Astrocyte of the spinal cord (primary cell): ENCODE data around the gene USPL1.

Source experiments
- DNase-seq: peaks from one replicate; pipeline ENCODE4 v3.0.0; 2011; ENCODE audit warnings: low read depth, low spot score
- H3K4me3 ChIP-seq: 2 replicates; pipeline ENCODE4 v1.5.1; 2011; ENCODE audit warnings: low read depth, mild to moderate bottlenecking, low read length, moderate library complexity
- CTCF ChIP-seq: IDR thresholded peaks from 2 replicates; pipeline ENCODE4 v1.5.1; 2012; ENCODE audit warnings: low read depth, mild to moderate bottlenecking, low read length, inconsistent platforms
- in situ Hi-C: cut with HindIII; loops from 2 replicates; pipeline ENCODE4 v1.10.0; 2017; ENCODE audit warnings: low sequenced_read_pairs

USPL1 gene

GRCh38 chr13:30617315-30618185, at the start of gene USPL1:
Gene USPL1, plus strand, starts transcription at chr13:30617920. Its CDS starts 3,221 bp downstream, at chr13:30621141.
- TF ChIP-seq CTCF: no peak
- H3K4me3 ChIP-seq: peak within 1 kb of the TSS; percentile 100
- in situ Hi-C loops: no loop called here
- peak; percentile 100 for DNase-seq

- no peak for TF ChIP-seq CTCF
- H3K4me3 ChIP-seq: no peak overlapping the region
- in situ Hi-C loops: no loop called here
- DNase-seq: peak; percentile 96
Observed at GRCh38 chr13:30569901-30570576, 47.7 kb upstream of the USPL1 start.

- in situ Hi-C loops: no loop called here
- H3K4me3 ChIP-seq: no peak overlapping the region
- no peak for TF ChIP-seq CTCF
- no peak for DNase-seq
Observed at GRCh38 chr13:30570691-30571090, 47.0 kb upstream of the USPL1 start.

- peak; percentile 80 for DNase-seq
- peak overlapping the region; percentile 31 for H3K4me3 ChIP-seq
- TF ChIP-seq CTCF: peak; percentile 40
- in situ Hi-C loops: no loop called here
Observed at GRCh38 chr13:30572859-30573275, 44.9 kb upstream of the USPL1 start.

GRCh38 chr13:30576528-30576927, 41.2 kb upstream of the USPL1 start:
- no peak overlapping the region for H3K4me3 ChIP-seq
- peak; percentile 41 for DNase-seq
- in situ Hi-C loops: no loop called here
- TF ChIP-seq CTCF: no peak

- TF ChIP-seq CTCF: no peak
- in situ Hi-C loops: no loop called here
- no peak overlapping the region for H3K4me3 ChIP-seq
- DNase-seq: peak; percentile 93
Observed at GRCh38 chr13:30577401-30577852, 40.3 kb upstream of the USPL1 start.
